Measurements from ENCODE around the gene CARHSP1.

DNA sequence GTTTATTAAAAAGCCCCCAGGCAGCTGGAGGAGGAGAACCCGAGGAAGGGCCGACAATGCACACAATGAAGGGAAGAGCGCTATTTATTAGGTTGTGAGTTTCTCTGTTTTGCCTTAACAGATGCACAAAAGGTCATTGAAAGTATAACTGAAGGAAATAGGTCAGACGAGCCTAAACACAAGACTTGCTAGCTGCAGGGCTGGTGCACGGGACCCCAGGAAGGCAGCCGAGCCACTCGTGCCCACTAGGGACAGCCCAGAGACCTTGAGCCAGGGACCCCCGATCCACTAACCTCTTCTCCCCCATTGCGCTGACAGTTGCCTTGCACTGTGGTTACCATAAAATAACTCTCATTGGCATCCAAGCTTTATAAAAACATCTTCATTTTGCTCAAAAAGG is 24.6 kb upstream of the CARHSP1 start:
- TF ChIP-seq POLR2A (IDR thresholded peaks at IDR 0.05; ENCODE audit: low read depth, low read length) (no peak), CTCF (conservative IDR thresholded peaks at IDR 0.05; ENCODE audit: low read depth, low read length) (no peak), MAZ (IDR thresholded peaks at IDR 0.05; ENCODE audit: borderline replicate concordance, low read depth, low read length) (no peak), USF2 (IDR thresholded peaks at IDR 0.05; ENCODE audit: low read depth, low read length) (no peak), MAFK (IDR thresholded peaks at IDR 0.05; ENCODE audit: low read depth, low read length) (no peak), ELK1 (IDR thresholded peaks at IDR 0.05; ENCODE audit: borderline replicate concordance, low read depth, low read length) (no peak), RCOR1 (IDR thresholded peaks at IDR 0.05; ENCODE audit: insufficient replicate concordance, low read length) (no peak)
